Astrocyte (in vitro differentiated cells and primary cell): ENCODE measurements around the gene OTUB2. TPM values are rescaled to one million over a fixed set of nuclear protein-coding genes. Genes with fewer than 3 reads are reported as not detected.

Experiments
- DNase-seq: peaks from one replicate; pipeline ENCODE4 v3.0.0-alpha.2; 2010; ENCODE audit warnings: low read depth
- FAIRE-seq: peaks from 2 replicates; lab custom pipeline; 2011; peaks lifted over from hg19 to GRCh38; lab: Jason Lieb, UNC
- H2AFZ ChIP-seq: 2 replicates; pipeline ENCODE4 v1.6.0; 2012; ENCODE audit warnings: low read depth, low read length, inconsistent platforms
- H3K27ac ChIP-seq: 2 replicates; pipeline ENCODE4 v1.5.1; 2011; ENCODE audit warnings: low read depth, low read length, inconsistent platforms
- H3K27me3 ChIP-seq: 2 replicates; pipeline ENCODE4 v1.6.0; 2011; ENCODE audit warnings: low read length, inconsistent platforms; ENCODE audit not compliant: insufficient read depth
- H3K36me3 ChIP-seq: 2 replicates; pipeline ENCODE4 v1.5.1; 2011; ENCODE audit warnings: low read length, inconsistent platforms; ENCODE audit not compliant: insufficient read depth
- H3K4me1 ChIP-seq: 2 replicates; pipeline ENCODE4 v1.5.1; 2011; ENCODE audit warnings: low read length, inconsistent platforms; ENCODE audit not compliant: insufficient read depth
- H3K4me2 ChIP-seq: 2 replicates; pipeline ENCODE4 v1.6.0; 2012; ENCODE audit warnings: low read length, inconsistent platforms
- H3K4me3 ChIP-seq: 2 replicates; pipeline ENCODE4 v1.5.1; 2011; ENCODE audit warnings: low read depth, mild to moderate bottlenecking, low read length, inconsistent platforms; ENCODE audit not compliant: insufficient read depth
- H3K79me2 ChIP-seq: 2 replicates; pipeline ENCODE4 v1.6.0; 2012; ENCODE audit warnings: mild to moderate bottlenecking, low read length, inconsistent platforms; ENCODE audit not compliant: insufficient read depth
- H3K9ac ChIP-seq: 2 replicates; pipeline ENCODE4 v1.6.0; 2012; ENCODE audit warnings: mild to moderate bottlenecking, low read length, inconsistent platforms
- H3K9me3 ChIP-seq: 2 replicates; pipeline ENCODE4 v1.5.1; 2012; ENCODE audit warnings: low read depth, mild to moderate bottlenecking, low read length, inconsistent platforms; ENCODE audit not compliant: insufficient read depth
- H4K20me1 ChIP-seq: 2 replicates; pipeline ENCODE4 v1.6.0; 2012; ENCODE audit warnings: low read length, inconsistent platforms; ENCODE audit not compliant: insufficient read depth
- H3K27ac Mint-ChIP-seq: one replicate; pipeline ENCODE4 v1.8.0; 2021; ENCODE audit warnings: mild to moderate bottlenecking, mixed read lengths; ENCODE audit not compliant: unreplicated experiment
- H3K27me3 Mint-ChIP-seq: one replicate; pipeline ENCODE4 v1.8.0; 2021; ENCODE audit warnings: low read depth, mixed read lengths; ENCODE audit not compliant: unreplicated experiment
- H3K36me3 Mint-ChIP-seq: one replicate; pipeline ENCODE4 v1.8.0; 2021; ENCODE audit warnings: low read depth, mixed read lengths; ENCODE audit not compliant: unreplicated experiment
- H3K4me1 Mint-ChIP-seq: one replicate; pipeline ENCODE4 v1.8.0; 2021; ENCODE audit warnings: low read depth, mixed read lengths; ENCODE audit not compliant: unreplicated experiment
- H3K4me3 Mint-ChIP-seq: one replicate; pipeline ENCODE4 v1.8.0; 2021; ENCODE audit warnings: mild to moderate bottlenecking, moderate library complexity, mixed read lengths; ENCODE audit not compliant: unreplicated experiment
- H3K9me3 Mint-ChIP-seq: one replicate; pipeline ENCODE4 v1.8.0; 2021; ENCODE audit warnings: mild to moderate bottlenecking, mixed read lengths; ENCODE audit not compliant: unreplicated experiment
- CTCF ChIP-seq: IDR thresholded peaks from 2 replicates; pipeline ENCODE4 v1.5.1; 2011; ENCODE audit warnings: low read depth, mild to moderate bottlenecking, inconsistent platforms, low read length, moderate library complexity; ENCODE audit not compliant: insufficient read depth
- EZH2 ChIP-seq: IDR thresholded peaks from 2 replicates; pipeline ENCODE4 v1.6.1; 2012; ENCODE audit warnings: mild to moderate bottlenecking, low read length, inconsistent platforms; ENCODE audit not compliant: insufficient read depth
- total RNA-seq: library from RNA; stranded (reverse); gene quantifications from 2 replicates; pipeline ENCODE4 v1.2.1, GENCODE V29; 2021

OTUB2 gene
- total RNA-seq, 1 donor from 2014 or later, result 3.3 TPM

DNA sequence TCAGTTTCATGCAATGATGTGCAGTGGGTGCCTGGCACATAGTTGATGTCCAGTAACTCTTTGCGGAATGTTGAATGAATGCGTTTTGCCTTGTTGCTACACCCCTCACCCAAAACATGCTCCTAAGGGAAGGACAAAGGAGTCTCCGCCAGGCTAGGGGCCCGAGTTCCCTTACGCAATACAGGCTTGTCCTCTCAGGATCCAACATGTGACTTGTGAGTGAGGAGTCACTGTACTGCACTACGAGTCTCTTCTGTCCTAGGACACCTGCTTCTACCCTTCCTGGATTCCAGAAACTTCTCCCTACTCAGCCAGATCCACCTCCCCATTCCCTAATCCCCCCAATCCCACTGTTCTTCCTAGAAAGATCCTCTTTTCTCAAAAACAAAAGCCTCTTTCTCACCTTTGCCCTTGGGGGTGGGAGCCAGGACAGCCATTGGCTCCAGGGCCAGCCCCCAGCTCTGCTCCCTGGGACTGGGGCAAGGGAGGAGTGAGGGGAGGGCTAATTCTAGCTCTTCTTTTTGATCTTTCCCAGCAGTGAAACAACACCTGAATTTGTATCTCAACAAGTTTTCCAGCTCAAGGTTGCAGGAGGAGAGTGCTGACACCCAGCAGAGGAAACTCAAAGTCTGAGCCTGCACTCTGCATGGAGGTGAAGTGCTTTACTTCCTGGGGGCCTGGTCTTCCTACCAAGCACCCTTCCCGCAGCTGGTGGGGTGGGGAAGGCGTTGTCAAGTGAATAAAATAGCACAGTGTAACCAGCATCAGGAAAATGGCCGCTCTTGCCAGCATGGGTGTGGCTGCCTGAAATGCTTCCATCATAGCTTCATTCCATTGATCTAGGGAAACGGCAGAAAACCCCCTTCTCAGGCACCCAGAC is 3.4 kb upstream of the OTUB2 start:
- H3K27me3 ChIP-seq, result no peaks in the 10 kb centered on the region
- no peaks in the 10 kb centered on the region for H3K79me2 ChIP-seq
- H3K4me1 ChIP-seq, result peaks cover 21% of the 10 kb centered on the region
- no peaks in the 10 kb centered on the region for H3K9me3 ChIP-seq
- H3K27ac Mint-ChIP-seq, result no peak overlapping the region
- H3K9ac ChIP-seq, result no peak overlapping the region
- H3K4me2 ChIP-seq, result no peak overlapping the region
- no peak for TF ChIP-seq CTCF
- no peak for TF ChIP-seq EZH2
- peaks cover 6% of the 10 kb centered on the region for H3K4me1 Mint-ChIP-seq
- no peaks in the 10 kb centered on the region for H3K36me3 Mint-ChIP-seq
- H3K9me3 Mint-ChIP-seq, result no peaks in the 10 kb centered on the region
- no peaks in the 10 kb centered on the region for H4K20me1 ChIP-seq
- no peak overlapping the region for H3K4me3 Mint-ChIP-seq
- H3K4me3 ChIP-seq, result no peak overlapping the region
- H3K27ac ChIP-seq, result no peak overlapping the region
- DNase-seq (no peak), FAIRE-seq (no peak)
- peaks cover 11% of the 10 kb centered on the region for H3K27me3 Mint-ChIP-seq
- H3K36me3 ChIP-seq, result no peaks in the 10 kb centered on the region
- H2AFZ ChIP-seq, result no peak overlapping the region

DNA sequence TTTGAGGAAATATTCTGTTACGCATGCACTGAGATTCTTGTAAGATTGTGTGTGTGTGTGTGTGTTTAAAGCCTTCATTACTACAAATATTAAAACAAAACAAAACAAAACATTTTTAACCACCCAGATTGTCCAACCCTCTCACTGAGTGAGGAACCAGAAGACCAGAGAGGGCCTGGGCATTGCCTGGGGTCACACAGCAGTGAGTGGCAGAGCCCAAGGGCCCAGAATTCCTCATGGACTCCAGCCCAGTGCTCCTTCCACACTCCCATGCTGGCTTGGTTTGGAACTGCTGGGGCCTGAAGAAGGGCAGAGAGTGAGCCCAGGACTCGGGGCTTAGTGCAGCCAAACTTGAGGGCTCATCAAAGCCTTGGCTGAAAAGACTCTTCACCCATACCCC is 1.6 kb upstream of the OTUB2 start:
- Mint-ChIP-seq H3K4me1 (peaks cover 6% of the 10 kb centered on the region), H3K9me3 (peaks cover 2% of the 10 kb centered on the region), H3K27me3 (peaks cover 4% of the 10 kb centered on the region), H3K27ac (no peak overlapping the region), H3K4me3 (no peak overlapping the region), H3K36me3 (peaks cover 4% of the 10 kb centered on the region)
- no peak overlapping the region for H3K27ac ChIP-seq
- DNase-seq (no peak), FAIRE-seq (no peak)
- H3K79me2 ChIP-seq, result no peaks in the 10 kb centered on the region
- H3K4me3 ChIP-seq, result no peak overlapping the region
- no peaks in the 10 kb centered on the region for H3K9me3 ChIP-seq
- no peak overlapping the region for H2AFZ ChIP-seq
- no peaks in the 10 kb centered on the region for H4K20me1 ChIP-seq
- H3K9ac ChIP-seq, result no peak overlapping the region
- no peak overlapping the region for H3K4me2 ChIP-seq
- TF ChIP-seq CTCF, result no peak
- no peak for TF ChIP-seq EZH2
- no peaks in the 10 kb centered on the region for H3K27me3 ChIP-seq
- H3K36me3 ChIP-seq, result no peaks in the 10 kb centered on the region
- H3K4me1 ChIP-seq, result peaks cover 35% of the 10 kb centered on the region

GRCh38 chr14:94025720-94026119 is 420 bp upstream of the OTUB2 start:
- peak overlapping the region; percentile 70 for H3K4me2 ChIP-seq
- peak; percentile 26 for DNase-seq
- no peaks in the 10 kb centered on the region for H3K36me3 ChIP-seq
- TF ChIP-seq EZH2 (no peak), CTCF (no peak)
- H3K27ac ChIP-seq, result no peak overlapping the region
- Mint-ChIP-seq H3K4me1 (peaks cover 6% of the 10 kb centered on the region), H3K27me3 (peaks cover 4% of the 10 kb centered on the region), H3K9me3 (peaks cover 2% of the 10 kb centered on the region), H3K4me3 (peak overlapping the region; percentile 84), H3K27ac (no peak overlapping the region), H3K36me3 (peaks cover 4% of the 10 kb centered on the region)
- peak overlapping the region; percentile 53 for H3K4me3 ChIP-seq
- H3K79me2 ChIP-seq, result no peaks in the 10 kb centered on the region
- H3K27me3 ChIP-seq, result no peaks in the 10 kb centered on the region
- H3K9ac ChIP-seq, result no peak overlapping the region
- H2AFZ ChIP-seq, result peak overlapping the region; percentile 40
- FAIRE-seq, result no peak
- H3K9me3 ChIP-seq, result no peaks in the 10 kb centered on the region
- H3K4me1 ChIP-seq, result peaks cover 35% of the 10 kb centered on the region
- no peaks in the 10 kb centered on the region for H4K20me1 ChIP-seq
